PC-9 (cell line): Measurements from ENCODE around the gene LGI4.

Source experiments
- EZH2 ChIP-seq: fragments of 200-600 bp; sonication (generic); IDR thresholded peaks from 2 replicates; pipeline ENCODE4 v1.8.0; 2017; ENCODE audit warnings: antibody characterized with exemption, low read depth
- TF ChIP-seq, protein P1 (sequence below): fragments of 200-600 bp; sonication (generic); conservative IDR thresholded peaks from 2 replicates; pipeline ENCODE4 v1.6.1; 2017; ENCODE audit warnings: mixed run types, antibody characterized with exemption, mild to moderate bottlenecking, moderate library complexity

DNA sequence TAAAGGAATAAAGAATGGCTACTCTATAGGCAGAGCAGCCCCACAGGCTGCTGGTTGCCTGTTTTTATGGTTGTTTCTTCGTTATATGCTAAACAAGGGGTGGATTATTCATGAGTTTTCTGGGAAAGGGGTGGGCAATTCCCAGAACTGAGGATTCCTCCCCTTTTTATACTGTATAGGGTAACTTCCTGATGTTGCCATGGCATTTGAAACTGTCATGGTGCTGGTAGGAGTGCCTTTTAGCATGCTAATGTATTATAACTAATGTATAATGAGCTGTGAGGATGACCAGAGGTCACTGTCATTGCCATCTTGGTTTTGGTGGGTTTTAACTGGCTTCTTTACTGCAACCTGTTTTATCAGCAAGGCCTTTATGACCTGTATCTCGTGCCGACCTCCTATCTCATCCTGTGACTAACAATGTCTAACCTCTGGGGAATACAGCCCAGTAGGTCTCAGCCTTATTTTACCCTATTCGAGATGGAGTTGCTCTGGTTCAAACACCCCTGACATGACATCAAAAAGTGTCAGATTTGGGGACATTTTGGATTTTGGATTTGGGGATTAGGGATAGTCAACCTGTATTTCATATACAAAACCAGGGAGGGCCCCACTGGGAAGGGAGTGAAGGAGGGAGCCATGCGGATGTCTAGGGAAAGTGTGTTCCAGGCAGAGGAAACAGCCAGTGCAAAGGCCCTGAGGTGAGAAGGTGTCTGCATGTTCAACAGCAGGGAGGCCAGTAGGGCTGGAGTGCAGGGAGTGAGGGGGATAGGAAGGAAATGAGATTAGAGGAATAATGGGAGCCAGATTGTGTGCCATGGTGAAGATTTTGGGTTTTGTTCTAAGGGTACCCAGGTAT, 30.6 kb upstream of the LGI4 start:
- TF ChIP-seq, protein P1, sequence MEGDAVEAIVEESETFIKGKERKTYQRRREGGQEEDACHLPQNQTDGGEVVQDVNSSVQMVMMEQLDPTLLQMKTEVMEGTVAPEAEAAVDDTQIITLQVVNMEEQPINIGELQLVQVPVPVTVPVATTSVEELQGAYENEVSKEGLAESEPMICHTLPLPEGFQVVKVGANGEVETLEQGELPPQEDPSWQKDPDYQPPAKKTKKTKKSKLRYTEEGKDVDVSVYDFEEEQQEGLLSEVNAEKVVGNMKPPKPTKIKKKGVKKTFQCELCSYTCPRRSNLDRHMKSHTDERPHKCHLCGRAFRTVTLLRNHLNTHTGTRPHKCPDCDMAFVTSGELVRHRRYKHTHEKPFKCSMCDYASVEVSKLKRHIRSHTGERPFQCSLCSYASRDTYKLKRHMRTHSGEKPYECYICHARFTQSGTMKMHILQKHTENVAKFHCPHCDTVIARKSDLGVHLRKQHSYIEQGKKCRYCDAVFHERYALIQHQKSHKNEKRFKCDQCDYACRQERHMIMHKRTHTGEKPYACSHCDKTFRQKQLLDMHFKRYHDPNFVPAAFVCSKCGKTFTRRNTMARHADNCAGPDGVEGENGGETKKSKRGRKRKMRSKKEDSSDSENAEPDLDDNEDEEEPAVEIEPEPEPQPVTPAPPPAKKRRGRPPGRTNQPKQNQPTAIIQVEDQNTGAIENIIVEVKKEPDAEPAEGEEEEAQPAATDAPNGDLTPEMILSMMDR = no peak
- TF ChIP-seq EZH2 = no peak
